KMS-11 (cell line): ENCODE results near the gene SERGEF.

Experiments
- H2AFZ ChIP-seq: fragments of 200-600 bp; sonication (generic); 2 replicates; pipeline ENCODE4 v1.6.1; 2016; ENCODE audit warnings: antibody characterized with exemption, mixed run types, low read depth
- H3K27ac ChIP-seq: fragments of 200-600 bp; sonication (generic); 2 replicates; pipeline ENCODE4 v1.6.1; 2016; ENCODE audit warnings: mild to moderate bottlenecking, mixed run types
- H3K27me3 ChIP-seq: fragments of 200-600 bp; sonication (generic); 2 replicates; pipeline ENCODE4 v1.6.1; 2017; ENCODE audit warnings: mild to moderate bottlenecking, low read depth, mixed run types, moderate library complexity; ENCODE audit not compliant: insufficient read depth
- H3K36me3 ChIP-seq: fragments of 200-600 bp; sonication (generic); 2 replicates; pipeline ENCODE4 v1.6.1; 2017; ENCODE audit warnings: mild to moderate bottlenecking, mixed run types; ENCODE audit not compliant: insufficient read depth
- H3K4me1 ChIP-seq: fragments of 200-600 bp; sonication (generic); 2 replicates; pipeline ENCODE4 v1.6.1; 2016; ENCODE audit warnings: mild to moderate bottlenecking, low read depth, mixed run types; ENCODE audit not compliant: poor library complexity, severe bottlenecking
- H3K4me2 ChIP-seq: fragments of 200-600 bp; sonication (generic); 2 replicates; pipeline ENCODE4 v1.7.0; 2016; ENCODE audit warnings: mild to moderate bottlenecking, mixed run types
- H3K4me3 ChIP-seq: fragments of 200-600 bp; sonication (generic); IDR thresholded peaks from 2 replicates; pipeline ENCODE4 v1.6.1; 2017; ENCODE audit warnings: low read depth, low read length, mixed read lengths; ENCODE audit not compliant: insufficient read depth
- H3K79me2 ChIP-seq: fragments of 200-600 bp; sonication (generic); 2 replicates; pipeline ENCODE4 v1.6.1; 2016; ENCODE audit warnings: low read depth, mixed run types; ENCODE audit not compliant: insufficient read depth
- H3K9ac ChIP-seq: fragments of 200-600 bp; sonication (generic); 2 replicates; pipeline ENCODE4 v1.6.1; 2016; ENCODE audit warnings: mild to moderate bottlenecking, mixed run types
- H4K20me1 ChIP-seq: fragments of 200-600 bp; sonication (generic); 2 replicates; pipeline ENCODE4 v1.6.1; 2016; ENCODE audit warnings: mild to moderate bottlenecking, mixed run types; ENCODE audit not compliant: insufficient read depth
- CTCF ChIP-seq: fragments of 200-600 bp; sonication (generic); conservative IDR thresholded peaks from 2 replicates; pipeline ENCODE4 v1.6.1; 2017; ENCODE audit warnings: low read depth, mild to moderate bottlenecking, antibody characterized with exemption, low read length, moderate library complexity, mixed read lengths

The SERGEF gene

DNA sequence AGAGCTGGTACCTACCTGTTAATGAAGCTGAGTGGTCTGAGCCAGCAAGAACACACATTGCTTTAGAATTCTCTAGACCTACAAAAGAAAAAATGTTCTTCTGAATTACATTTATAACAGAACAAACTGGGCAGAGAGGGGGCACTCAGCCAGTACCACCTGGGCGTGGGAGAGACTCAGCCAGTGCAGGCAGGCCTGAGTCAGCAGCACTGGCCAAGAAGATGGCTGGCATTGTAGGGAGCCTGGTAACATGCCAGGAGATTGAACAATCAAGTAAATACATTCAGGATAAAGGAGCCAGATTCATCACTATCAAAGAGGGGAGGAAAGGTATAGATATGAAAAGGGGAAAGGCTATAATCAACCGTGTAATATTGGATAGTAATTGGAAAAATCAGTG is 19.9 kb downstream of the SERGEF start:
- Histone ChIP-seq H3K4me3 (no peak overlapping the region), H3K27ac (no peak overlapping the region), H3K79me2 (no peaks in the 10 kb centered on the region), H3K4me1 (no peaks in the 10 kb centered on the region), H2AFZ (no peak overlapping the region), H3K9ac (no peak overlapping the region), H4K20me1 (no peaks in the 10 kb centered on the region), H3K27me3 (no peaks in the 10 kb centered on the region), H3K4me2 (no peak overlapping the region), H3K36me3 (no peaks in the 10 kb centered on the region)
- no peak for TF ChIP-seq CTCF

DNA sequence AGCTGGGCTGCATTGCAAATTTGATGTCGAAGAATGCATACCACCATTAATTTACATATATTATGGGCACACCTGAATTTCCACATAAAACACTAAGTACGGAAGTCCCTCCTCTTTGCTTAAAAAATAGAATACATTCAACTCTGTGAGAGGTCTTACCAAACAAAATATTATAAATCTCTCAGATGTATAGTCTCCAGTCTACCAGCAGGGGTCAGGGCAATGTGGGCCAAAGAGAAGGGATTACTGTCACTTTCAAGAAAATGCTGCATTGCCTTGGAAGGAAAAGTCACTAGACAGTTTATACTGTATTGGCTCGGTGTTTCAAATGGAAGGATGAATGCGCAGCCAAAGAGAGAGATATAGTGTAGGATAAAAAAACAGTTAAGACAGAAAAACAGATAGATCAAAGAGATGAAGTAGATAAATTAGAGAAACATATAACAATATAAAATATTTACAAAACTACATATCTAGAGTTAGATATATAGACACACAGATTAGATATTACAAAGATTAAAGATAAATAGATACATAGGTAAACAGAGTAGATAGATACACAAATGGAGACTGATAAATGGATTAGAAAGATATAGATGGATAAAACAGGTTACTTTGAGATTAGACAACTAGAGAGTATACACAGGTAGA is 20.9 kb downstream of the SERGEF start:
- H3K79me2 ChIP-seq: no peaks in the 10 kb centered on the region

DNA sequence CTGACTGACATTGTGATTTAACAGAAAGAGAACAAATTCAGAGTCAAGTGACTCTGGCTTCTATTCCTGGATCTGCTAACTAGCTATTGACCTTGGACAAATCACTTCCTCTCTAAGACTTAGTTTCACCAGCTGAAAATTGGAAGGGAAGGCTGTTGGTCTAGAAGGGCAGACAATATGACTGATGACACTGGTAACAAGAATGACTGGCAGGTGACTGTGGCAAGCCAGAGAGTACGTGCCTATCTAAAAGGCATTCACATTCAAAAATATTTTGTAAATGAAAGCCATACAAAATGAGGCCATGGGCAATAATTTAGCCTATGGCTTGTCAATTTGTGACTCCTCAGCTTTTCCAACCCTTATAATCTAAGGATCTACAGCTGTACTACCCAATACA is 23.5 kb downstream of the SERGEF start:
- Histone ChIP-seq H3K9ac (no peak overlapping the region), H4K20me1 (no peaks in the 10 kb centered on the region), H3K27ac (no peak overlapping the region), H2AFZ (no peak overlapping the region), H3K4me1 (no peaks in the 10 kb centered on the region), H3K4me3 (no peak overlapping the region), H3K27me3 (no peaks in the 10 kb centered on the region), H3K36me3 (no peaks in the 10 kb centered on the region), H3K4me2 (no peak overlapping the region), H3K79me2 (no peaks in the 10 kb centered on the region)
- TF ChIP-seq CTCF: no peak

More for the DNA sequence above, 20.9 kb downstream of the SERGEF start:
- H4K20me1 ChIP-seq: no peaks in the 10 kb centered on the region
- no peaks in the 10 kb centered on the region for H3K27me3 ChIP-seq
- no peak overlapping the region for H3K4me2 ChIP-seq
- no peak overlapping the region for H2AFZ ChIP-seq
- no peak overlapping the region for H3K9ac ChIP-seq
- H3K4me3 ChIP-seq: no peak overlapping the region
- no peaks in the 10 kb centered on the region for H3K36me3 ChIP-seq
- H3K27ac ChIP-seq: no peak overlapping the region
- H3K4me1 ChIP-seq: no peaks in the 10 kb centered on the region
- TF ChIP-seq CTCF: peak; percentile 81

DNA sequence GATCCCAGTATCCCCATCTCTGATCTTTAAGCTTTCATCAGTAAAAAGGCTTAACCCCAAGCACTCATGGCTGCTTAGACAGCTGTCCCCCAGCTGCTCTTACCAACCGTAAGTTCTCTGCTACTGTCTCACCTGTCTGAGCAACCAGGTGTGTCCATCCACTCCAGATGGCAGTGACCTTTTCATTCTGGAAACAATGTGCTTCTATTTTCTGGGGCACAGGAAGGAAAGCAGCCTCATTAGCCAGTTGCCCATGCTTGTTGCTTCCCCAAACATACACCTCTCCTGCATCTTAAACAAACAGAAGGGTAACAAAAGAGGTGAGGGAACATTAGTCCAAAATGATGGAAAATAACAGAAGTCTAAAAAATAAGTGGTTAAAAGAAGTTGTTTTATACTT is 24.4 kb downstream of the SERGEF start:
- H3K4me3 ChIP-seq: no peak overlapping the region
- H3K4me2 ChIP-seq: no peak overlapping the region
- no peak overlapping the region for H2AFZ ChIP-seq
- H3K36me3 ChIP-seq: no peaks in the 10 kb centered on the region
- H3K9ac ChIP-seq: no peak overlapping the region
- H4K20me1 ChIP-seq: no peaks in the 10 kb centered on the region
- no peaks in the 10 kb centered on the region for H3K4me1 ChIP-seq
- no peak for TF ChIP-seq CTCF
- no peaks in the 10 kb centered on the region for H3K79me2 ChIP-seq
- no peak overlapping the region for H3K27ac ChIP-seq
- H3K27me3 ChIP-seq: no peaks in the 10 kb centered on the region
